Neuronal stem cell (in vitro differentiated cells): ENCODE results near the gene SHISA8.
A peak's percentile ranks its signal among the peaks of the same experiment; 100 is the strongest.

Experiments
- DNase-seq: peaks from one replicate; pipeline ENCODE4 v3.0.0-alpha.2; 2013; ENCODE audit warnings: low spot score
- H2AFZ ChIP-seq: one replicate; pipeline ENCODE4 v1.6.1; 2013; ENCODE audit warnings: mild to moderate bottlenecking, low read length, inconsistent platforms
- H2AK5ac ChIP-seq: 2 replicates; pipeline ENCODE4 v1.6.1; 2013; ENCODE audit warnings: low read depth, mild to moderate bottlenecking, inconsistent platforms, low read length, moderate library complexity, mixed read lengths
- H2BK120ac ChIP-seq: 2 replicates; pipeline ENCODE4 v1.6.1; 2013; ENCODE audit warnings: low read depth, mild to moderate bottlenecking, inconsistent platforms, low read length, moderate library complexity, mixed read lengths
- H2BK12ac ChIP-seq: one replicate; pipeline ENCODE4 v1.6.1; 2013; ENCODE audit warnings: low read length, inconsistent platforms
- H2BK15ac ChIP-seq: 2 replicates; pipeline ENCODE4 v1.6.1; 2013; ENCODE audit warnings: mild to moderate bottlenecking, low read length, inconsistent platforms, mixed read lengths
- H2BK5ac ChIP-seq: one replicate; pipeline ENCODE4 v1.6.1; 2013; ENCODE audit warnings: inconsistent platforms, mild to moderate bottlenecking, low read length, moderate library complexity
- H3K14ac ChIP-seq: one replicate; pipeline ENCODE4 v1.6.1; 2013; ENCODE audit warnings: low read length, inconsistent platforms
- H3K18ac ChIP-seq: 2 replicates; pipeline ENCODE4 v1.6.1; 2013; ENCODE audit warnings: low read length, inconsistent platforms
- H3K23ac ChIP-seq: 2 replicates; pipeline ENCODE4 v1.6.1; 2013; ENCODE audit warnings: low read depth, mild to moderate bottlenecking, mixed read lengths, low read length, inconsistent platforms; ENCODE audit not compliant: poor library complexity
- H3K27ac ChIP-seq: replicated peaks from 3 replicates; pipeline ENCODE4 v1.5.1; 2013; ENCODE audit warnings: low read length, inconsistent platforms
- H3K27me3 ChIP-seq, 3 experiments: 2 replicates each; pipeline ENCODE4 v1.6.1; 2013; ENCODE audit warnings: low read length in 3 of 3, mild to moderate bottlenecking in 2 of 3, inconsistent platforms in 1 of 3, low read depth in 1 of 3, mixed read lengths in 1 of 3, moderate library complexity in 1 of 3; ENCODE audit not compliant: control insufficient read depth in 3 of 3, insufficient read depth in 3 of 3
- H3K36me3 ChIP-seq, 2 donors: replicated peaks in 1 of 2; 2 replicates each; pipeline ENCODE4 v1.6.1; 2013; ENCODE audit warnings: low read length in 2 of 2; ENCODE audit not compliant: control insufficient read depth in 2 of 2, insufficient read depth in 2 of 2
- H3K4ac ChIP-seq: 2 replicates; pipeline ENCODE4 v1.6.1; 2013; ENCODE audit warnings: inconsistent platforms, mild to moderate bottlenecking, low read length, moderate library complexity
- H3K4me1 ChIP-seq, 2 donors: 1 replicate in 1 of 2; 2 replicates in 1 of 2; pipeline ENCODE4 v1.6.1; 2013; ENCODE audit warnings: low read length in 2 of 2, low read depth in 1 of 2; ENCODE audit not compliant: control insufficient read depth in 2 of 2, insufficient read depth in 1 of 2
- H3K4me2 ChIP-seq: one replicate; pipeline ENCODE4 v1.6.1; 2013; ENCODE audit warnings: mild to moderate bottlenecking, low read length, inconsistent platforms; ENCODE audit not compliant: insufficient read depth, poor library complexity, severe bottlenecking
- H3K4me3 ChIP-seq, 2 donors: 2 replicates each; pipeline ENCODE4 v1.5.1; 2013; ENCODE audit warnings: low read length in 2 of 2, mild to moderate bottlenecking in 2 of 2, inconsistent platforms in 1 of 2, moderate library complexity in 1 of 2
- H3K79me1 ChIP-seq: one replicate; pipeline ENCODE4 v1.6.1; 2013; ENCODE audit warnings: low read depth, mild to moderate bottlenecking, inconsistent platforms, low read length, moderate library complexity
- H3K9ac ChIP-seq: one replicate; pipeline ENCODE4 v1.6.1; 2013; ENCODE audit warnings: mild to moderate bottlenecking, low read depth, low read length, inconsistent platforms; ENCODE audit not compliant: poor library complexity
- H3K9me3 ChIP-seq, 2 donors: replicated peaks in 1 of 2; 2 replicates each; pipeline versions ENCODE3 to v1.6.1; 2013; ENCODE audit warnings: low read length in 2 of 2, mild to moderate bottlenecking in 2 of 2, inconsistent platforms in 1 of 2, low read depth in 1 of 2, mixed read lengths in 1 of 2, moderate library complexity in 1 of 2; ENCODE audit not compliant: control insufficient read depth in 2 of 2, insufficient read depth in 1 of 2
- H4K8ac ChIP-seq: one replicate; pipeline ENCODE4 v1.6.1; 2013; ENCODE audit warnings: low read depth, mild to moderate bottlenecking, inconsistent platforms, low read length, moderate library complexity
- H4K91ac ChIP-seq: one replicate; pipeline ENCODE4 v1.6.1; 2013; ENCODE audit warnings: low read length, low read depth, mild to moderate bottlenecking, inconsistent platforms; ENCODE audit not compliant: poor library complexity
- WGBS, 2 donors: extraction: QIAGEN DNeasy Blood & Tissue Kit; methylation state at CpG; one replicate each; pipeline ENCODE4 v1.1.7; 2013; ENCODE audit warnings: missing lambda C conversion rate in 2 of 2, mixed read lengths in 1 of 2; ENCODE audit not compliant: insufficient read length in 2 of 2, insufficient replicate concordance in 1 of 2; ENCODE audit errors: extremely low coverage in 2 of 2; 5-methylcytosine and 5-hydroxymethylcytosine counted together

Gene SHISA8

DNA sequence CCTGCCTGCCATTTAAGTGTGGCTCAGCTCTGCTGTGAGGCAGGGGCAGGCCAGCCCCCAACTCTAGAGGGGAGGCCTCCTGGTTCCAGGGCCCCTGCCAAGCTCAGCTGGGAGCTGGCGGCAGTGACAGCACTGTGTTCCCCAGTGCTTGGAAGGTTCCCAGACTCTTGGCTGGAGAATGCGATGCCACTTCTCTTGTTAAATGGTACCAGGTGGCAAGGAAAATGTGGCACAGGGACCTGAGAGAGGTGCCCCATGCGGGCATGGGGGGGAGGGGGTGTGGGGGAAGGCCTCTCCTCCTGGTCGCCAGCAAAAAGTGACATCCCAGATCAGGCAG is 20.1 kb upstream of the SHISA8 start:
- Histone ChIP-seq H2AFZ (no peak overlapping the region), H4K91ac (no peak overlapping the region), H2BK120ac (no peak overlapping the region), H3K27me3 (no peaks in the 10 kb centered on the region), H3K27ac (no peak overlapping the region), H3K9me3 (peaks cover 0 to 2% of the 10 kb centered on the region in 2 donors), H3K4me3 (no peak overlapping the region), H2AK5ac (peak overlapping the region; percentile 37), H4K8ac (no peak overlapping the region), H3K23ac (no peak overlapping the region), H3K18ac (peak overlapping the region; percentile 48), H3K4ac (no peak overlapping the region), H3K36me3 (peaks cover 22 to 63% of the 10 kb centered on the region in 2 donors), H2BK12ac (no peak overlapping the region), H3K4me2 (no peak overlapping the region), H3K79me1 (peaks cover 11% of the 10 kb centered on the region), H3K9ac (no peak overlapping the region), H2BK5ac (no peak overlapping the region), H3K4me1 (peaks cover 0 to 2% of the 10 kb centered on the region in 2 donors), H2BK15ac (peak overlapping the region; percentile 37), H3K14ac (no peak overlapping the region)
- WGBS, 2 donors, result no CpG with 5 or more reads among the region's 4 CpGs
- no peak for DNase-seq

DNA sequence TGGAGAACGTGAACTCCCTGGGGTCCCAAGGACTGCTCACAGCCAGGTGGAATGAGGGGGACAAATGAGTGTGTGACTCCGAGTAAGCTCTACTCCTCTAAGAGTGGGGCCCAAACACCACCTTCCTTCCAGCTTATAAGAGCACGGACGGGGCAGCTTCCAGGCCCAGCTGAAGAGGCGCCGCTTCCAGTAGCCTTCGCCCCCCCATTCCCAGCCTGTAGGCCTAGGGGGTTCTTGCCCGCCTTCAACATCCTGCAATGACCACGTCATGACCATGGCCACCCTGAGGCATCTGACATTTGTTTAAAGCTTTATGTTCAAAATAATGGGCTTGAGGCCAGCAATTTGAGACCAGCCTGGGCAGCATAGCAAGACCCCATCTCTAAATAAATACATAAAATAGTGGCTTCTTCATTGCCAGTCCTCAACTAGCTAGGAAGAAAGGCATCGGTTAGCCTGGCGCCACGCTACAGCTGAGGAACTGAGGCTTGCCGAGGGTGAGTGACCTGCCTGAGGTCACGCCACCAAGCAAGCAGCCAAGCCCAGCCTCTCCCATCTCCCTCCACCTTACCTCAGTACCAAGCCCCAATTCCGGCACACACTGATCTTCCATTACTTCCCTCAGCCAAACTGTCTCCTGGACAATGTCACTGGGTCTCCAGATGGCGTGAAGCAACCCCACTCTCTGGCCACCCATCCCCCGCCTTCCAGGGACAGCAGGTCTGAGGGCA is 19.6 kb upstream of the SHISA8 start:
- Histone ChIP-seq H3K14ac (no peak overlapping the region), H3K4me2 (no peak overlapping the region), H2BK120ac (no peak overlapping the region), H3K18ac (no peak overlapping the region), H3K79me1 (peaks cover 11% of the 10 kb centered on the region), H3K23ac (no peak overlapping the region), H3K9ac (peak overlapping the region; percentile 22), H2AK5ac (no peak overlapping the region), H3K4me3 (no peak overlapping the region), H2BK12ac (no peak overlapping the region), H3K27ac (no peak overlapping the region), H3K36me3 (peaks cover 22 to 59% of the 10 kb centered on the region in 2 donors), H2BK5ac (peak overlapping the region; percentile 46), H3K4me1 (peaks cover 2 to 3% of the 10 kb centered on the region in 2 donors), H3K27me3 (no peaks in the 10 kb centered on the region), H3K9me3 (peaks cover 0 to 2% of the 10 kb centered on the region in 2 donors), H2BK15ac (peak overlapping the region; percentile 37), H4K8ac (no peak overlapping the region), H3K4ac (no peak overlapping the region), H2AFZ (no peak overlapping the region), H4K91ac (no peak overlapping the region)
- no CpG with 5 or more reads among the region's 17 CpGs for WGBS, 2 donors
- no peak for DNase-seq

DNA sequence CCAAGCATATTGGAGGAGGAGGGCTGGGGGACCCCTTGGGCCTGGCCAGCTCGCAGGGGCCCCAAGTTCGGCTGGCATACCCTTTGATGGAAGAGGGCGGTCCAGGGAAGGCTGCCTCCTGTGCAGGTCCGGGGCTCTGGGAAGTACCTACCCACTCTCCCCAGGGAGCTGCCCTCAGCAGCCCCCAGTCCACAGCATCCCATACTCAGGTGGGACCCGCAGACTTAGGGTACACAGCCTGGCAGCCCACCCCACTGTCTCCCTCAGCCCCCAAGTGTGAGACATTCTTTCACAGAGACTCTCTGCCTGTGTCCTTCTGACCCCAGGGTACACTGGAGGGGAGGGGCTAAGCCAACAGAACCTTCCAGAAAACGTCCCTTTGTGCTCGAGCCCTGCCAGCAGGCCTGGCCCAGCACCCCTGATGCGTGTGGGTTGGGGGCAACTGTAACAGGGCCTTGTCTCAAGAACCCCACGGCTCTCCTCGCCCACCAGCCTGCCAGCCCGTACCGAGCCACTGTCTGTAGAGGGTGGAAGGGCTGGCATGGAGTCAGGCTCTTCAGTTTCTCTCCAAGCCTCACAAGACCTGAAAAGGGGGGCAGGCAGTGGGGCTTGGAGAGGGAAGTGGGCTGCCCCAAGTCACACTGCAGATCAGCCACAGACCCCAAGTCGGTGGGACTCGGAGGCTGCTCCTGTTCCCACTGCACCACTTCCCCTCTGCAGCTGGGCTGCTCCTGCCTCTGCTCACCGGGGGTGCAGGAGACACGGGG is 18.7 kb upstream of the SHISA8 start:
- no CpG with 5 or more reads among the region's 16 CpGs for WGBS, 2 donors
- Histone ChIP-seq H2AFZ (no peak overlapping the region), H3K9me3 (no peaks in the 10 kb centered on the region)

DNA sequence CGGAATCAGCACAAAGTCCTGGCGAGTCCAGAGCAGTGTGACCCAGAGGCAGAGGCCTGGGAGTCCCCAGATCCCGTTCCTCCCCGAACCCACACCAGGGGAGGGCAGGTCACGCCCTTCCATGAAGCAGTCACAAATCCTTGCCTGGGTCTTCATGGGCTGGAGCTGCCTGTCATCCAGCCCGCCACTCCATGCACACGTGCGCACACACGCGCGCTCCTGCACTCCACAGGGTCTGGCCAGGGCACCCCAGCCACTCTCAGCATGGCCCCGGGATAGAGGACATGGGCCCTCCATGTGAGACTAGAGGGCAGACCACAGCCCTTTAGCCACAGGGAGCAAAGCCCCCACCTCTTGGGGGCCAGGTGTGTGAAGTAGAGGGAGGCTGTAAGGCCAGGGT is 17.5 kb upstream of the SHISA8 start:
- H3K14ac ChIP-seq, result peak overlapping the region; percentile 57
- no peaks in the 10 kb centered on the region for H3K9me3 ChIP-seq
- H3K9ac ChIP-seq, result peak overlapping the region; percentile 91
- no peak overlapping the region for H2BK120ac ChIP-seq
- H2AK5ac ChIP-seq, result no peak overlapping the region
- H3K79me1 ChIP-seq, result peaks cover 3% of the 10 kb centered on the region
- H3K4me1 ChIP-seq, result peaks cover 18 to 19% of the 10 kb centered on the region in 2 donors
- H3K27me3 ChIP-seq, result no peaks in the 10 kb centered on the region
- no peak overlapping the region for H2BK12ac ChIP-seq
- no peak overlapping the region for H3K4me3 ChIP-seq
- H2AFZ ChIP-seq, result no peak overlapping the region
- WGBS, 2 donors, result no CpG with 5 or more reads among the region's 12 CpGs
- H3K4me2 ChIP-seq, result no peak overlapping the region
- H2BK5ac ChIP-seq, result no peak overlapping the region
- H3K27ac ChIP-seq, result no peak overlapping the region
- no peak overlapping the region for H4K91ac ChIP-seq
- H3K18ac ChIP-seq, result no peak overlapping the region
- peak overlapping the region; percentile 68 for H3K4ac ChIP-seq
- H2BK15ac ChIP-seq, result peak overlapping the region; percentile 39
- H4K8ac ChIP-seq, result peak overlapping the region; percentile 50
- H3K36me3 ChIP-seq, result peaks cover 10 to 39% of the 10 kb centered on the region in 2 donors
- no peak for DNase-seq
- peak overlapping the region; percentile 86 for H3K23ac ChIP-seq

More for the DNA sequence above, 18.7 kb upstream of the SHISA8 start:
- H3K18ac ChIP-seq, result peak overlapping the region; percentile 71
- H4K8ac ChIP-seq, result peak overlapping the region; percentile 72
- H3K27ac ChIP-seq, result no peak overlapping the region
- peak overlapping the region; percentile 22 for H3K9ac ChIP-seq
- H3K4ac ChIP-seq, result no peak overlapping the region
- H3K4me1 ChIP-seq, result peaks cover 10 to 11% of the 10 kb centered on the region in 2 donors
- H3K14ac ChIP-seq, result no peak overlapping the region
- no peak overlapping the region for H3K4me2 ChIP-seq
- H2BK15ac ChIP-seq, result no peak overlapping the region
- H3K36me3 ChIP-seq, result peaks cover 13 to 50% of the 10 kb centered on the region in 2 donors
- DNase-seq, result no peak
- peaks cover 5% of the 10 kb centered on the region for H3K79me1 ChIP-seq
- H3K4me3 ChIP-seq, result peak overlapping the region in 1 of 2 donors; percentile 41
- no peak overlapping the region for H3K23ac ChIP-seq
- no peaks in the 10 kb centered on the region for H3K27me3 ChIP-seq
- no peak overlapping the region for H2BK12ac ChIP-seq
- H2BK120ac ChIP-seq, result no peak overlapping the region
- H2AK5ac ChIP-seq, result no peak overlapping the region
- no peak overlapping the region for H4K91ac ChIP-seq
- peak overlapping the region; percentile 46 for H2BK5ac ChIP-seq
